GM19035 (cell line): ENCODE results near the gene TPM2.

Source experiments
- ATAC-seq: cut with Tn5 transposase; IDR thresholded peaks from one replicate; pipeline ENCODE4 v1.9.1; 2021; ENCODE audit not compliant: unreplicated experiment

Gene TPM2

DNA sequence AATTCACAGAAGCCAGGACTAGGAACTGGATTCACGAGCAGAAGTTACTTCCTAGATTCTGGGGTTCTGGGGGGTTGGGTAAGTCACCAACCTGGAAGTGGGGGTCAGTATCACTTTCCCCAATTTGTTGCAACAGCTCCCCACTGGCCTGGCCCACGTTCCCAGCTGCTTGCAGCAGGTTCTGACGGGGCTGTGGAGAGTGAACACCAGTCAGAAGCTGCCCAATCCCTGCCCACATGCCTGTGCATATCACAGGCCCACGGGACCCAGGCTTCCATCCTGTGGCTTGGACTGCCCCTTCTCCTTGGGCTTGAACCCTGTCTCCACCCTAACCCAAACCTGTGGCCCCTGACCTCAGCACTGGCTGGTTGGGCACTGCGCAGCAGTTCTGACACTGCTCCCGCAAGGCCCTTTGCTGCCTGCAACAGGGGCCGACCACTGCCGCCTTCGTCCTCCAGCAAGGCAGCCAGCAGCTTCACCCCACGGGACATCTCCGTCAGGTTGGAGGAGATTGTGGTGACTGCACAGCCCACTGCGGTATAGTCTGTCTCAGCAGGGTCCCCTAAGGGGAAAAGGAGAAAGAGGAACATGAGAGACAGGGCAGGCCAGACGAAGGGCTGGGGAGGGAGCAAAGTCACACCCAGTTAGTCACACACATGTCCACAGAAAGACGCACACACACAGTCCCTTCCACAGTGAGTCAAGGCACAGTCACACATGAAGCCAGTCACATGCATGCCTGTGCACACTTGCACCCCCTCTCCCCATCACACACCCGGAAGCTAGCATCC lies 29.2 kb upstream of the TPM2 start:
- no peak for ATAC-seq

DNA sequence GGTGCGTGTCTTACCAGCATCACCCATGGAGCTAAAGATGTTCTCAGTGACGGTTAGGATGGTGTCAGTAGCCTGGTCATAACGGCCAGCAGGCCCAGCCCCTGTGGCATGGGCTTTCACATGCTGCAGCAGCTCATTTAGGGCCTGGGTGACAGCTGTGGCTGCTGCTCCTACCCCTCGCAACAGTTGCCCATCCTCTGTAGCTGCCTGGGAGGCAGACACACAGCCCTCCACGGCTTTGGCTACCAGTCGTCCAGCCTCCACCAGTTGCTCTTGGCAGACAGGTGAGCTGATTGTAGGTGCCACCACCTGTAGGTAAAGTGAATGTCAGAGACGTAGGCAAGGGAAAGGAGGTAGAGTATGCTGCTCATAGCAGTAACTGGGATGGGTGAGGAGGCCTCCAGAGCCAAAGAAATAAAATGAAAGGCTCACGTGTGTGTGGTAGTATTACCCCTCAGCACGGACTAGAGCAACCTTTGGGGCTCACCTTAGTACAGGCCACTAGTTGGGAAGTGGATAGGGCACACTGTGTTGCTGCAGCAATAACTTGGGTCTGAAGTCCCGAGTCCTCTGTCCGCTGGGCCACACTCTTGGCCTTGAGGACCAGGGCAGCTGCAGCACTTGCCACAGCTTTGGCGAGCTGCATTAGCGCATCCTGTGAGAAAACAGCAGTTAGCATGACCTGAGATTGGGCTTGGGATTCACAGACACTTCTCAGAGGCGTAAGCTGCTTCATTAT lies 27.6 kb upstream of the TPM2 start:
- no peak for ATAC-seq

DNA sequence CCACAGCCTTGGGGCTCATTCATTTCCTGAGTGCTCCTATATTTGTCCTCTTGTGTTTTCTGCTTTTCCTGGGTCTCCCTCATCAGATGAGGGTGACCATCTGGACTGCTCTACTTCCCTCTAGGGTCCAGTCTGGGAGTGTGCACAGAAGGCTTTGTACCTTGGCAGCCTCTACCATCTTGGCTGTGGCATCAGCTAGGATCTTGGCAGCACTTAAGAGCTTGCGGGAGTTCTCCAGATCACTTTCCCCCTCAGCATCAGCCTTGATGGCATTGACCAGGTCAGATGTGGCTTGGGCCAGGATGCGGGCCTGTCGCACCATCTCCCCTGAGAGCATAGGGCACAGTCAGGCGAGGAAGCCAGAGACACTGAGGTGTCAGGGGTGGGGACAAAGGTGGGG lies 26.5 kb upstream of the TPM2 start:
- no peak for ATAC-seq

DNA sequence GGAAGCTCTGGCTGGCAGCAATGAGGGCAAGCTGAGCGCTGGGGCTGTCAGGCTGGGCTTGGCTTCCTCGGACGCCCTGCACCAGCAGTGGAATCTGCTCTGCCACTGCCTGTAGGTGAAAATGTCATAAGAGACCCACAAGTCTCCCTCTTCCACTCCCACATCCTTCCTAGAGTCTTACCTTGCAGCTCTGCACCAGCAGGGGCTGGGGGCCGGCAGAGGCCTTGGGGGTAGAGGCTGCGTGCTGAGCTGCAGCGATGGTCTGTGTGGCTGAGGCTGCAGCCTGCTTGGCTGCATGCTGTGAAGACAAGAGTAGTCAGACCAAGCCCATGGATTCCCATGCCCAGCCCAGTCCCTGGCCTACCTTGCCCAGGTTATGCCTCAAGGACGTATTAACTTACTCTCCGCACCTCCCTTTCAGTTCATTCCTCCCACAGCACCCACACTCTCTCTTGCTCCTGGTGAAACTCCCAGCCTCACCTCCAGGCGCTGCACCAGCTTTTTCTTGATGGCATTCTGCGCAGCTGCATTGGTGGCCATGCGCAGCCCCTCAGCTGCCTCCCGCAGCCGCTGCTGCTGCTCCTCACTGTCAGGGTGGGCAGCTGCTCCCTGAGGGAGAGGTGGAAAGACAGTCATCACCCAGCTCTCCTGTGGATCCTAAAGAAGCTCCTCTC lies 25.0 kb upstream of the TPM2 start:
- ATAC-seq = no peak

DNA sequence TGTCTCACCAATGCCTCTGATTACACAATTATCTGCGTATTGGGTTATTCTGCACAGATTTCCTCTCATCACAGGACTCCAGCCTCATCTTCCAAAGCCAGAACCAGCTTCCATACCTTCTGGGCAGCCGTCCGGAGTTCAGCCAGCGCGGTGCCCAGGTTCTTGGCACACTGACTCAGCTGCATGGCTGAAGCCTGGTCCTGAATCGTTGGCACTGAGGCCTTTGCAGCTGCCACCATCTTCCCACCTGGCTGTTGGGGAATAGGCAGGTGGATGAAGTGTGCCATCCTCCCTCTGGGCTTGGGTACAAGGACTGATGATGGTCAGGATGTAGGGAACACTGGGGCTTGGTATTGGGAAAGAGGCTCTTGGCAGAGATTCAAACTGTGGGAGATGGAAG lies 24.4 kb upstream of the TPM2 start:
- no peak for ATAC-seq

DNA sequence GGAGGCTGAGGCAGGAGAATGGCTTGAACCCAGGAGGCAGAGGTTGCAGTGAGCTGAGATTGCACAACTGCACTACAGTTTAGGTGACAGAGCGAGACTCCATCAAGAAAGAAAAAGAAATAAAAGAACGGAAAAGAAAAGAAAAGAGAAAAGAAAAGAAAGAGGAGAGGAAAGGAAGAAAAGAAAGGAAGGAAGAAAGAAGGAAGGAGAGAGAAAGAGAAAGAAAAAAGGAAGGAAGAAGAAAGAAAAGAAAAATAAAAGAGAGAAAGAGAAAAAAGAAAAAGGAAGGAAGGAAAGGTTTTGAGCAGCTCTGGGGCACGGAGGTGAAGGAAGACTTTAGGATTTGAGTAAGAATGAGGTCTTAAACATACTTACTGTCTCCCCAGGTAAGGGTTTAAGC lies 23.9 kb upstream of the TPM2 start:
- ATAC-seq = no peak

DNA sequence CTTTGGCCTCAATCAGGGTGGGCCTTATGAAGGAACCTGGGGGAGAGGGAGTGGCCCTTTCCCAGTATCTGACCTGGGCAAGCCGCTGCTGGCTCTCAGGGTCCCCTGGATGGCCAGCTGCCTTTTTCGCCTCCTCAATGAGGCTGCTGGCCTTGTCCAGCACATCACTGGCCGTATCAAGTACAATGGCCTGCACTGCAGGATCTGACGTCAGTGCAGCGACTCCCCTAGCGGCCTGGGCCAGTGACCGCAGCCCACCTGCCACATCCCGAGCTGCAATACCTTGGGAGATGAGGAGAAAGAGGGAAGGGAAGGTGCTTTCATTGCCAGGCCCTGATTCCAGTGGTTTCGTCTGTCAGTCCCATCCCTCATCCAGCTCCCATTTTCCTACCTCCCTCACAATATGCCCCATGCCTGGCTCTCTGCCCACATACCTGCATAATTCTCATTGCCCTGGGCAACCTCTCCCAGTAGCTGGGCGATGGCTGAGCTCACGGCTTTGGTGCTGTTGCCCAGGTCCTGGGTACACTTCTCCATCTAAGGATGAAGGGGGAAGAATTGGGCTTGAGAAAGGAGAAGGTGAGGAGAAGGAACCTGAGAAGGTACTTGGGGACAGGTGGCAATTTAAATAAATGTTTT lies 23.2 kb upstream of the TPM2 start:
- no peak for ATAC-seq

DNA sequence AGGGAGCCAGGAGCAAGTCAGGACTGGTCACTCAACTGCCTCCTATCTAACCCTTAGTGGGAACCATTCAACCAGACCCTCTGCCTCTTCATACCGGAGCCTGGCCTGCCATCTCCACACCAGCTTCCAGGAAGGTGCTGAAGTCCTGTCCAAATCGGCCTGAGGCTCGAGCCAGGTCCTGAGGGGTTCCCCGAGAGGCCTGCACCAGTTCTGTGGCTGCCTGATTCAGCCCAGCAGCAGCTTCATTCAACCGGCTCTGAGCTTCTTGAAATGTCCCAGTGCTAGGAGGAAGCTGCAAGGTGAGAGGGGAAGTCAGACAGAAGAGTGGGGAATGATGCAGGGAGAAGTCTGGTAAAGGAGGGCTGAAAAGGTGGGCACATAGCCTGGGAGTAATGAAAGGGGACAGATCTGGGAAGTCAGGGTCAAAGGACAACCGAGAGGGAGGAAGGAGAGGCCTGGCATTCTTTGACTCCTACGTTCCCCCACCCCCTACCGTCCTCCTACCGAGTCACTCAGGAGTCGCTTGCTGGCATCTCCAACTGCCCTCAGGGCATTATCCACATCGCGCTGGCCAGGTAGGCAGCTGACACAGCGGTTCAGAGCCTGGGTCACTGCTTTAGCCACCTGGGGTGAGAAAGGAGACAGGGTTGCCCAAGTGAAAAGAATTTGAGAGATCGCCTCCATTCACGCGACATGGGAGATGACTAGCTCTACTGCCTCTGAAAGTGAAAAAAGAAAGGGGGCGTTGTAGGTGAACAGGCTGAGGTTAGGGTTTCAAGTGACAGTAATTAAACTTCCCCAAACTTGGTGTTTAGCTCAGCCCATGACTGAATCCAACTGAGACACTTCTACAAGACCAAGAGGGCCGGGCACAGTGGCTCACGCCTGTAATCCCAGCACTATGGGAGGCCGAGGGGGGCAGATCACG lies 22.0 kb upstream of the TPM2 start:
- no peak for ATAC-seq

DNA sequence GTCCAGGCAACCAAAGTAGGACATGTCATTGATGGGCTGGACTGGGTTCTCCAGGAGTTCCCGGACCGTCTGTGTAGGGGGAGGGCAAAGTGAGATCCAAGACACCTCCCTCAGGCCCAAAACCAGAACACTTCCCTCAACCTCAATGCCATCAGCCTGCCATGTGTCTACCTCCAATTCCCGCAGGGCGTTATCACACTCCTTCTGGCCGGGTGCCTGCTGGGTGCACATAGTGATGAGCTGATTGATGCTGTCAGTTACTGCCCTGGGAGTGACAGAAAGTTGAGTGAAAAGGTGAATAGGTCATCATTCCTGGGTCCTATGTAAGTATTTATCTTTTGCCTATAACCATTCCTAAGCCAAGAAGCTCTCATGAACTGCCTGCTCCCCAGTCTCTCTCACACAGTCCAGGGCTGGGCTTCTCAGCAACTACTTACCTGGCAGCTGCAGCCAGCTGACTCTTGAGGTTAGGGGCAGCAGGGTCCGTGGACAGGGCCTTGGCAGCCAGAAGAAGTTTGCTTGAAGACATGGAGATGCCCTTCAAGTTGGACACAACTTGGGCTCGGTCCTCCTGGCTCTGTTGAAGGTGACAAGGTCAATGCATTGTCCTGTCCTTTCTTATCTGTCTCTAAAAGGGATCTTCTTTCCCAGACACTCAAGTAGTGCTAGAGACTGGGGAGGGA lies 21.2 kb upstream of the TPM2 start:
- ATAC-seq = no peak

DNA sequence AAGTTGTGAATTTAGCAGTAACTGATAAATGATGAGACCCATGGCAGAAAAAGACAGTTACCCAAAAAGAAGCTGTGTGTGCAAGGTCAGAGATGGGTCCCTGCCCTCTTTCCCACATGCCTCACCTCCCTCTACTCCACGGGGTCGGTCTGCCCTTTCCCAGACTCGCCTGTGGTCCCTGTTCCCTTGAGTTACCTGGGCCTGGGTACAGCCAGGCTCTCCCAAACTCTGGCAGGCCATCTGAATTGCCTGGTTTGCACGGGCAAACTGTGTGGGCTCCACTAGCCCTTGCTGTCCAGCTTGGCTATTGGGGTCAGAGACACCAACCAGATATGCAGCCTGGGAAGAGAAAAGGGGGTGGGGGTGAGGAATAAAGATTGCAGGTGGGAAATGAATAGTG lies 18.4 kb upstream of the TPM2 start:
- ATAC-seq = no peak

DNA sequence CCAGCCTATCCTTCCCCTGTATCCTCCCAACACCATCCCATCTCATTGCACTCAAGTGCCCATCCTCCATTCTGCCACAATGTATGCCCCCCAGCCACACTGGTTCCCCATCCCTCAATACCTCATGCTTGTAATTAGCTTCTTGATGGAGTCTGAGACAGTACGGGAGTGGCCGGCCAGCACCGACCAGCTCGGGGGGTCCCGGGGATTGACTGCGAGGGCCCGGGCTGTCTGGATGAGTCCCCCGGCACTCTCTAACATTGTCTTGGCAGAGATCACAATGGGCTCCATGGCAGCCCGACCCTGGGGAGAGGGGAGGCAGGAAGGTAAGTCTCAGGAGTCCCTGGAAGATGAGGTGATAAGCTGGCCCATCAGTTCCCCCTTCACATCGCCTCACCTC lies 17.2 kb upstream of the TPM2 start:
- ATAC-seq = no peak

DNA sequence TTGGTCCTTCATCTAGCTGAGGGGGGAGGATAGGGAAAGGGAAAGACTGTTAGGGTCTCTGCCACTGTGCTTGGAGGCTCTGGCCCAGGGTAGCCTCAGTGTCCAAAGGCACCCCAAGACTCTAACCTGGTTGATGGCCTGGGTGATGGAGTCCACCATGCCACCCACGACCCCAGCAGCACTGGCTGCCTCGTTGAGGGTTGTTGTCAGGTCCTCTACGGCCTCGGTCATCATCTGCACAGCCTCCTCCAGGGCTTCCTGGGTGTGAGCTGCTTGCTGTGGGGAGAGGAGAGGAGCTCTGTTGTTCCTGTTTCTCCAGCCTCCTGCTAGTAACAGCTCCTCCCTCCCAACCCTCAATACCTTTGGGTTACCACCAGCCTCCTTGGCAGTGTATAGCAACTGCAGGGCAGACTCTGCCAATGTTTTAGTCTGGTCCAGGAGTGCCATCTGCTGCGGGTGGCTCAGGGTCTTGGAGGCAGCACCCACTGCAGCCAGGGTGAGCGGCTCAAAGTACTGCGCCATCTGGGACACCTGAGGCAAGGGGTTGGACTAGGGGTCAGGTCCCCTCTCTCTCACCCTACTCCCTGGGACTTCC lies 16.2 kb upstream of the TPM2 start:
- ATAC-seq = no peak

DNA sequence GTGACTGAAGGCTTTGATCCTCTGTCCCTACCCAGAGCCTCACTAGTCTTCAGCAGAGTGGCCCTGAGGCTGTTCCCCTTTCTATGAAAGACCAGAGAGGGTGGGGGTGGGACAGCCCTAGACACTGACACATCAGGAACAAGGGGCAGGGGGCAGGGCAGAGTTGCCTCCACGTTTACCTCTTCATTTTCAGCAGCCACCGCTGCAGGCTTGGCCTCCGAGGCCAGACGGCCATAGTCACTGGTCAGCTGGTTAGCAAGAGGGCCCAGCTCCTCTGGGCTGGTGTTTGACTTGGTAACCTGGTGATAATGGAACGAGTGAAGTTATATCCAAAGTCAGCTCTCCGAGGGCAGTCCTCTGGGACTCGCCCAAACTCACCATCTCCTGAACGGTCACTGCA lies 15.6 kb upstream of the TPM2 start:
- no peak for ATAC-seq

DNA sequence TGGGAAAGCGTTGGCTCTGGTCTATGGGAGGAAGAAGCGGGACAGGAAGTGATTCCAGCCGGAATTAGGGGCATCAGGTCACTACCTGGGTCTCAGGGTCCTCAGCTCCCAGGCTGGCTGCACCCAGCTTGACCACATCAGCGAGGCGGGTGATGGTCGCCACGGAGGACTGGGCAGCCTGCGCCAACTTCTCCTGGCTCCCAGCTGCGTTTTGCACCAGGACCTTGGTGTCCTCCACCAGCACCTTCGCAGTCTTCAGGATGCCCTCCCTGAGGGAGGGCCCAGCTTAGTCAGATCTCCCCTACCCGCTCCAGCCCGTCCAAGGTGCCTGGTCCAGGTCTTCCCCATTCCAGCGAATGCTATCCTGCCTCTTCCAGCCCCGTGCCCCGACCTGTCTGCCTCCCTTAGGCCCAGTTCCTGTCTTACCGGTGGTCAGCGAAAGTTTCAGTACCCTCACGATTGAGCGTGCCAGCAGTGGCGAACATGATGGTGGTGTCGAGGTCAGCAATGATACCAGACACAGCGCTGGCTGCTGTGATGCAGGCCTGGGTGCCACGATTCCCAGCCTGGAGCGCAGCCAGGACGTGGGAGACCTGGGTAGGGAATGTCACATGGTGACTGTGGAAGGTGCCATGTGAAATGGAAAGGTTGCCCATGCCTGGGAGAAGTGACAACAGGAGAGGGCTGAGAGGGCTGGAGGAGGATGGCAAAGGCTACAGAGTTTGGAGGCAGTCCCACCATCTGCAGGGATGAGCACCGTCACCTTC lies 14.4 kb upstream of the TPM2 start:
- no peak for ATAC-seq

DNA sequence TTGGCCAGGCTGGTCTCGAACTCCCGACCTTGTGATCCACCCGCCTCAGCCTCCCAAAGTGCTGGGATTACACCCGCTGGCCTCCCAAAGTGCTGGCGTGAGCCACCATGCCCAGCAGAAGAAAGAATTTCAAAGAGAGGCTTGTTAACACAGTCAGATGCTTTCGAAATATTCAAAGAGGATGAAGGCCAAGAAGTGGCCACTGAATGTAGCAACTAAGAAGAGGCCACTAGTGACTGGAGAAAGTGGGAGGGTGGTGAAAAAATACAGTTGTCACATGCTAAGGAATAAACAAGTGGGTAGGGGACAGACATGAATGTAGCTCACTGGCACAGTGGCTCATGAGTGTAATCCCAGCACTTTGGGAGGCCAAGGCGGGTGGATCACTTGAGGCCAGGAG lies 13.0 kb upstream of the TPM2 start:
- no peak for ATAC-seq

DNA sequence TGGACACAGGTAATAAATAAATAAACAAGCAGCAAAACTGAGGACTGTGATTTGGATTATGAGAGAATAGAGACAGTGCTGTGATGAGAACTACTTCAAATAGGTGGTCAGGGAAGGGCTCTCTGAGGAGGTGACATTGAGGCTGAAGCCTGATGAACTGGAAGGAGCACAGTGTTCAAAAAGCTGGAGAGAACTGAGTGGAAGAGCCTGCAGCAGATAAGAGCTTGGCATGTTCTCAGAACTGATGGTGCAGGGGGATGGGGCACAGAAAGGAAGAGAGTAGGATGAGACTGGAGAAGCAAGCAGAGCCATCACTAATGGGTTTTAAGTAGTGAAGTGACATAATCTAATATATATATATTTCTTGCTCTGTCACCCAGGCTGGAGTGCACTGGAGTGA lies 11.2 kb upstream of the TPM2 start:
- no peak for ATAC-seq

DNA sequence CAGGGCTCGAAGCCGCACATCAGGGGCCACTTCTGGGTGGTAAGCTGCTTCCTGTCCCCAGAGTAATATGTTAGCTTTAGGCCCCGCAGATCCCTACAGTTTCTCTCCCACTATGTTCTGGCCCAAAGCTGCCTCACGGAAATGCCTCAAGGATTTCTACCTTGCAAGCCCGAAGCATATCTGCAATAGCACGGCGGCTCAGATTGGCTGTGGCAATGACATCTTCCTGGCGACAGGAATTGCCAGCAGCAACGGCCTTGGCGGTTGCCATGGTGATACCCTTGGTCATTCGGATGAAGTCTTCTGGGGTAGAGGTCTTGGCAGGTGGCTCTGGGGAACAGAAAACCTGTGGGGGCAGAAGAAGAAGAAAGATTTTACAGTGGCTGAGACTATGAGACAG lies 10.3 kb upstream of the TPM2 start:
- ATAC-seq = no peak

DNA sequence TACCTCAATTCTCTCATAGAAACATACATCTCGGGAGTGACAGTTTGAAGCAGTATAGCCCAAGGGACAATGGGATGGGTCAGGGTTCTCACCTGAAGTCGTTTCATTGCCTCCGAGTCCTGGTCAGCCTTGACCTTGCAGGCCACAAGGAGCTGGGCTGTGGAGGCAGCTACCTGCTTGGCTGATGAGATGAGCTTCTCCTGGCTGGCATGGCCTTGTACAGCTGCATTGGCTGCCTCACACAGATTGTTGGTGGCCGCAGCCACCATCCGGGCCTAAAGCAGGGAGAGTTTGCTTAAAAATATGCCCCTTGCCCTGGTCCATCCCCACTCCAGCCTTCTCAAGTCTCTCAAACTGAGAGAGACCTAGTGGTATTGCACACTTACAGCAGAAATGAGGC lies 8.5 kb upstream of the TPM2 start:
- no peak for ATAC-seq

DNA sequence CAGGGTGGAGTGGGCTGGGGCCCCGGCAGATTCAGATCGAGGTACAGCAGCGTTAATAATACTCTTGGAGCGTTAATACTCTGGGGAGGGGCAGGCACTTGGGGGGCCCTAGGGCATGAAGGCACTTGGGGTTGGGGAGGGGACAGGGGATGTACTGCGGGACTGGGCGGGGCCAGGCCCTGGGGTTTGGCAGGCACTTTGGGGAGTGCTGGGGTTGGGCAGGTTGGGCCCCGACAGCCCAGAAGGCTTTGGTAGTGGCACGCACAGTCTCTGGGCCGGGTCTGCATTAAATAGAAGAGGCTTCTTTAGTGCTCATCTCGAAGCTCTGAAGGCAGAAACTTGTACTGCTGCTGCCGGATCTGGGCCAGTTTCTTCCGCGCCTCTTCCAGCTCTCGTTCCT lies 7.8 kb upstream of the TPM2 start:
- ATAC-seq = no peak
